Thymus (tissue), 11 donors: Measurements from ENCODE around the gene CD59. TPM values are rescaled to one million over a fixed set of nuclear protein-coding genes. Genes with fewer than 3 reads are reported as not detected.
"Not testable (repeated sequence)": the region's sequence is repeated elsewhere in the genome, so short reads cannot be mapped to it uniquely, and the experiment has no call there.

Source experiments
- DNase-seq, 9 donors: peaks; one replicate each; pipeline ENCODE4 v3.0.0-alpha.2; 2013; ENCODE audit warnings: low spot score in 9 of 9, low read depth in 6 of 9, missing footprints in 1 of 9
- H3K27ac ChIP-seq, 2 donors: one replicate each; pipeline ENCODE4 v1.5.1; 2013; ENCODE audit warnings: control low read depth in 1 of 2, low read depth in 1 of 2, low read length in 1 of 2, mild to moderate bottlenecking in 1 of 2, moderate library complexity in 1 of 2
- H3K27me3 ChIP-seq, 2 donors: one replicate each; pipeline ENCODE4 v1.5.1; 2013; ENCODE audit warnings: low read length in 1 of 2; ENCODE audit not compliant: control insufficient read depth in 2 of 2, insufficient read depth in 1 of 2
- H3K36me3 ChIP-seq, 2 donors: one replicate each; pipeline ENCODE4 v1.5.1; 2013; ENCODE audit warnings: low read length in 1 of 2, mild to moderate bottlenecking in 1 of 2, moderate library complexity in 1 of 2; ENCODE audit not compliant: control insufficient read depth in 2 of 2, insufficient read depth in 2 of 2
- H3K4me1 ChIP-seq, 2 donors: one replicate each; pipeline ENCODE4 v1.5.1; 2013; ENCODE audit warnings: low read length in 2 of 2; ENCODE audit not compliant: control insufficient read depth in 2 of 2, insufficient read depth in 2 of 2
- H3K4me3 ChIP-seq, 2 donors: one replicate each; pipeline ENCODE4 v1.5.1; 2013; ENCODE audit warnings: low read length in 2 of 2, control low read depth in 1 of 2, mild to moderate bottlenecking in 1 of 2
- H3K9me3 ChIP-seq, 2 donors: one replicate each; pipeline ENCODE4 v1.5.1; 2013; ENCODE audit warnings: low read length in 1 of 2, mild to moderate bottlenecking in 1 of 2; ENCODE audit not compliant: control insufficient read depth in 2 of 2, insufficient read depth in 1 of 2
- WGBS: extraction: QIAGEN DNeasy Blood & Tissue Kit; methylation state at CpG from one replicate; pipeline ENCODE4 v1.1.7; 2013; 5-methylcytosine and 5-hydroxymethylcytosine counted together
- polyA plus RNA-seq: library from polyadenylated mRNA; stranded (reverse); fragments of 200-250 nt; gene quantifications from one replicate; pipeline ENCODE4 v1.2.3, GENCODE V29; 2013
- total RNA-seq: library from RNA; stranded (reverse); fragments of 120-200 nt; gene quantifications from one replicate; pipeline ENCODE4 v1.2.4, GENCODE V29; 2013
- donor health status: healthy.

The CD59 gene
- total and polyA plus RNA-seq, 2 donors, result 115 to 156 TPM

GRCh38 chr11:33663121-33663520 lies 73.1 kb downstream of the CD59 start:
- no peaks in the 10 kb centered on the region for H3K4me1 ChIP-seq
- no peak overlapping the region for H3K4me3 ChIP-seq
- H3K9me3 ChIP-seq, result no peaks in the 10 kb centered on the region
- no peaks in the 10 kb centered on the region for H3K36me3 ChIP-seq
- no peak overlapping the region for H3K27ac ChIP-seq
- DNase-seq, result no peak
- peaks cover 0 to 7% of the 10 kb centered on the region in 2 donors for H3K27me3 ChIP-seq

- H3K27me3 ChIP-seq, H3K4me3 ChIP-seq, DNase-seq, H3K9me3 ChIP-seq, H3K36me3 ChIP-seq, H3K27ac ChIP-seq, H3K4me1 ChIP-seq: not testable (repeated sequence)
- 91% methylated on average over 7 of the region's 7 CpGs for WGBS
Observed at GRCh38 chr11:33661526-33661925, 74.7 kb downstream of the CD59 start.

GRCh38 chr11:33660962-33661361 lies 75.3 kb downstream of the CD59 start:
- no peak overlapping the region for H3K27ac ChIP-seq
- H3K9me3 ChIP-seq, result no peaks in the 10 kb centered on the region
- peaks cover 0 to 2% of the 10 kb centered on the region in 2 donors for H3K4me1 ChIP-seq
- no peak overlapping the region for H3K4me3 ChIP-seq
- no peaks in the 10 kb centered on the region for H3K36me3 ChIP-seq
- WGBS, result 99% methylated on average over 4 of the region's 4 CpGs
- peaks cover 0 to 5% of the 10 kb centered on the region in 2 donors for H3K27me3 ChIP-seq
- DNase-seq, result no peak

GRCh38 chr11:33659370-33660139 lies 76.7 kb downstream of the CD59 start:
- DNase-seq, result no peak

GRCh38 chr11:33658195-33658900 lies 77.9 kb downstream of the CD59 start:
- 93% methylated on average over 22 of the region's 22 CpGs for WGBS
- Histone ChIP-seq H3K4me3 (no peak overlapping the region), H3K9me3 (no peaks in the 10 kb centered on the region), H3K27ac (no peak overlapping the region), H3K4me1 (peaks cover 0 to 2% of the 10 kb centered on the region in 2 donors), H3K27me3 (peaks cover 0 to 2% of the 10 kb centered on the region in 2 donors), H3K36me3 (no peaks in the 10 kb centered on the region)
- no peak for DNase-seq

More at GRCh38 chr11:33659370-33660139, 76.7 kb downstream of the CD59 start:
- no peaks in the 10 kb centered on the region for H3K9me3 ChIP-seq
- H3K4me3 ChIP-seq, result no peak overlapping the region
- H3K4me1 ChIP-seq, result peaks cover 0 to 2% of the 10 kb centered on the region in 2 donors
- no peak overlapping the region for H3K27ac ChIP-seq
- 95% methylated on average over 5 of the region's 5 CpGs for WGBS
- no peaks in the 10 kb centered on the region for H3K36me3 ChIP-seq
- H3K27me3 ChIP-seq, result peaks cover 0 to 2% of the 10 kb centered on the region in 2 donors

GRCh38 chr11:33657757-33658156 lies 78.5 kb downstream of the CD59 start:
- DNase-seq, result no peak

GRCh38 chr11:33656768-33657167 lies 79.5 kb downstream of the CD59 start:
- Histone ChIP-seq H3K9me3 (no peaks in the 10 kb centered on the region), H3K4me1 (peaks cover 0 to 2% of the 10 kb centered on the region in 2 donors), H3K27me3 (peaks cover 0 to 2% of the 10 kb centered on the region in 2 donors), H3K36me3 (no peaks in the 10 kb centered on the region), H3K4me3 (no peak overlapping the region), H3K27ac (no peak overlapping the region)
- DNase-seq, result no peak
- 93% methylated on average over 7 of the region's 7 CpGs for WGBS

More at GRCh38 chr11:33657757-33658156, 78.5 kb downstream of the CD59 start:
- no peak overlapping the region for H3K27ac ChIP-seq
- no peak overlapping the region for H3K4me3 ChIP-seq
- H3K9me3 ChIP-seq, result no peaks in the 10 kb centered on the region
- peaks cover 0 to 2% of the 10 kb centered on the region in 2 donors for H3K27me3 ChIP-seq
- H3K4me1 ChIP-seq, result peaks cover 0 to 2% of the 10 kb centered on the region in 2 donors
- 95% methylated on average over 3 of the region's 3 CpGs for WGBS
- H3K36me3 ChIP-seq, result no peaks in the 10 kb centered on the region

GRCh38 chr11:33655842-33656600 lies 80.2 kb downstream of the CD59 start:
- H3K27ac ChIP-seq, result no peak overlapping the region
- DNase-seq, result no peak
- no peaks in the 10 kb centered on the region for H3K36me3 ChIP-seq
- peaks cover 0 to 2% of the 10 kb centered on the region in 2 donors for H3K4me1 ChIP-seq
- no peak overlapping the region for H3K4me3 ChIP-seq
- peaks cover 0 to 2% of the 10 kb centered on the region in 2 donors for H3K27me3 ChIP-seq
- no peaks in the 10 kb centered on the region for H3K9me3 ChIP-seq
- 90% methylated on average over 11 of the region's 11 CpGs for WGBS

GRCh38 chr11:33654594-33654993 lies 81.6 kb downstream of the CD59 start:
- Histone ChIP-seq H3K36me3 (no peaks in the 10 kb centered on the region), H3K27me3 (no peaks in the 10 kb centered on the region), H3K4me1 (peaks cover 0 to 2% of the 10 kb centered on the region in 2 donors), H3K4me3 (no peak overlapping the region), H3K9me3 (no peaks in the 10 kb centered on the region), H3K27ac (no peak overlapping the region)
- no peak for DNase-seq
- 92% methylated on average over 6 of the region's 6 CpGs for WGBS
